H9 (cell line): Measurements from ENCODE around the gene GRIA2. TPM values are rescaled to one million over a fixed set of nuclear protein-coding genes. Genes with fewer than 3 reads are reported as not detected.

Source experiments
- DNase-seq: peaks from one replicate; pipeline ENCODE4 v3.0.0-alpha.2; 2017
- H2AFZ ChIP-seq: one replicate; pipeline ENCODE4 v1.6.1; 2013; ENCODE audit warnings: mild to moderate bottlenecking, low read length, control low read depth, moderate library complexity
- H2AK5ac ChIP-seq: 2 replicates; pipeline ENCODE4 v1.6.1; 2013; ENCODE audit warnings: low read length, control low read depth, mixed read lengths; ENCODE audit not compliant: insufficient read length
- H2BK120ac ChIP-seq: one replicate; pipeline ENCODE4 v1.6.1; 2013; ENCODE audit warnings: low read depth, mild to moderate bottlenecking, low read length, control low read depth, inconsistent platforms; ENCODE audit not compliant: poor library complexity, severe bottlenecking
- H2BK12ac ChIP-seq: 2 replicates; pipeline ENCODE4 v1.6.1; 2013; ENCODE audit warnings: low read length, control low read depth, mixed read lengths, low read depth; ENCODE audit not compliant: insufficient read length
- H2BK15ac ChIP-seq: 2 replicates; pipeline ENCODE4 v1.6.1; 2013; ENCODE audit warnings: low read depth, low read length, control low read depth
- H2BK20ac ChIP-seq: one replicate; pipeline ENCODE4 v1.6.1; 2013; ENCODE audit warnings: low read depth, mild to moderate bottlenecking, low read length, control low read depth, inconsistent platforms; ENCODE audit not compliant: poor library complexity, severe bottlenecking
- H2BK5ac ChIP-seq: 2 replicates; pipeline ENCODE4 v1.6.1; 2013; ENCODE audit warnings: low read length, control low read depth, mixed read lengths; ENCODE audit not compliant: insufficient read length
- H3K14ac ChIP-seq: 2 replicates; pipeline ENCODE4 v1.6.1; 2013; ENCODE audit warnings: low read length, control low read depth; ENCODE audit not compliant: insufficient read depth
- H3K18ac ChIP-seq: 2 replicates; pipeline ENCODE4 v1.6.1; 2013; ENCODE audit warnings: low read depth, mild to moderate bottlenecking, mixed read lengths, low read length, control low read depth; ENCODE audit not compliant: insufficient read length
- H3K23ac ChIP-seq: 2 replicates; pipeline ENCODE4 v1.6.1; 2013; ENCODE audit warnings: low read length, control low read depth, mixed read lengths, low read depth; ENCODE audit not compliant: insufficient read length
- H3K23me2 ChIP-seq: 2 replicates; pipeline ENCODE4 v1.6.1; 2013; ENCODE audit warnings: low read depth, mild to moderate bottlenecking, mixed read lengths, low read length, control low read depth; ENCODE audit not compliant: insufficient read length, poor library complexity, severe bottlenecking
- H3K27ac ChIP-seq: 2 replicates; pipeline ENCODE4 v1.5.1; 2013; ENCODE audit warnings: low read length, control low read depth, mixed read lengths, low read depth; ENCODE audit not compliant: insufficient read length
- H3K27me3 ChIP-seq: 2 replicates; pipeline ENCODE4 v1.6.1; 2013; ENCODE audit warnings: low read length, control low read depth, inconsistent platforms; ENCODE audit not compliant: insufficient read depth
- H3K4ac ChIP-seq: 2 replicates; pipeline ENCODE4 v1.6.1; 2013; ENCODE audit warnings: low read depth, mild to moderate bottlenecking, control low read depth, inconsistent platforms, low read length, moderate library complexity
- H3K4me1 ChIP-seq: 2 replicates; pipeline ENCODE4 v1.6.1; 2013; ENCODE audit warnings: low read length, control low read depth, inconsistent platforms; ENCODE audit not compliant: insufficient read depth
- H3K4me2 ChIP-seq: 2 replicates; pipeline ENCODE4 v1.6.1; 2013; ENCODE audit warnings: low read length, control low read depth, mixed read lengths; ENCODE audit not compliant: insufficient read length, insufficient read depth
- H3K56ac ChIP-seq: 2 replicates; pipeline ENCODE4 v1.6.1; 2013; ENCODE audit warnings: low read depth, mild to moderate bottlenecking, mixed read lengths, low read length, control low read depth; ENCODE audit not compliant: insufficient read length
- H3K79me1 ChIP-seq: 2 replicates; pipeline ENCODE4 v1.6.1; 2013; ENCODE audit warnings: low read depth, mild to moderate bottlenecking, moderate library complexity, low read length, control low read depth, inconsistent platforms; ENCODE audit not compliant: insufficient read depth, poor library complexity, severe bottlenecking
- H3K79me2 ChIP-seq: 2 replicates; pipeline ENCODE4 v1.6.1; 2013; ENCODE audit warnings: low read length, control low read depth, inconsistent platforms; ENCODE audit not compliant: insufficient read depth
- H3K9ac ChIP-seq: 2 replicates; pipeline ENCODE4 v1.6.1; 2013; ENCODE audit warnings: low read length, control low read depth, mixed read lengths; ENCODE audit not compliant: insufficient read length; ENCODE audit errors: extremely low read depth
- H3K9me3 ChIP-seq: one replicate; pipeline ENCODE4 v1.6.1; 2013; ENCODE audit warnings: low read depth, low read length, inconsistent platforms; ENCODE audit not compliant: control insufficient read depth
- H3T11ph ChIP-seq: one replicate; pipeline ENCODE4 v1.6.1; 2013; ENCODE audit warnings: mild to moderate bottlenecking, low read length, control low read depth, inconsistent platforms
- H4K20me1 ChIP-seq: one replicate; pipeline ENCODE4 v1.6.1; 2013; ENCODE audit not compliant: control insufficient read depth, insufficient read length, insufficient read depth
- H4K5ac ChIP-seq: 2 replicates; pipeline ENCODE4 v1.6.1; 2013; ENCODE audit warnings: low read depth, mild to moderate bottlenecking, mixed read lengths, low read length, control low read depth; ENCODE audit not compliant: insufficient read length
- H4K8ac ChIP-seq: replicated peaks from 2 replicates; pipeline ENCODE4 v1.6.1; 2013; ENCODE audit warnings: low read length, control low read depth, mixed read lengths, low read depth; ENCODE audit not compliant: insufficient read length
- H4K91ac ChIP-seq: 2 replicates; pipeline ENCODE4 v1.6.1; 2013; ENCODE audit warnings: low read depth, mild to moderate bottlenecking, moderate library complexity, mixed read lengths, low read length, control low read depth; ENCODE audit not compliant: insufficient read length
- H3K27ac Mint-ChIP-seq, 3 experiments: 2 replicates in 2 of 3; 3 replicates in 1 of 3; pipeline ENCODE4 v1.8.0; 2020 to 2021; ENCODE audit warnings: mixed read lengths in 3 of 3, mild to moderate bottlenecking in 1 of 3, moderate library complexity in 1 of 3
- H3K27me3 Mint-ChIP-seq: 2 replicates; pipeline ENCODE4 v1.8.0; 2021; ENCODE audit warnings: low read depth, mild to moderate bottlenecking, moderate library complexity, mixed read lengths
- H3K36me3 Mint-ChIP-seq, 3 experiments: 2 replicates in 2 of 3; 3 replicates in 1 of 3; pipeline ENCODE4 v1.8.0; 2020 to 2021; ENCODE audit warnings: low read depth in 3 of 3, mixed read lengths in 3 of 3; ENCODE audit not compliant: insufficient read depth in 1 of 3
- H3K4me1 Mint-ChIP-seq, 2 experiments: 2 replicates each; pipeline ENCODE4 v1.8.0; 2020; ENCODE audit warnings: mixed read lengths in 2 of 2
- H3K4me3 Mint-ChIP-seq, 2 experiments: 2 replicates in 1 of 2; 3 replicates in 1 of 2; pipeline ENCODE4 v1.8.0; 2020 to 2021; ENCODE audit warnings: mild to moderate bottlenecking in 2 of 2, mixed read lengths in 2 of 2, moderate library complexity in 1 of 2
- H3K9me3 Mint-ChIP-seq, 2 experiments: 2 replicates in 1 of 2; 3 replicates in 1 of 2; pipeline ENCODE4 v1.8.0; 2020; ENCODE audit warnings: mild to moderate bottlenecking in 2 of 2, mixed read lengths in 2 of 2, moderate library complexity in 1 of 2
- CTCF ChIP-seq: fragments of 200-600 bp; sonication (generic); conservative IDR thresholded peaks from 3 replicates; pipeline ENCODE4 v1.8.0; 2021; ENCODE audit warnings: antibody characterized with exemption, mild to moderate bottlenecking
- WGBS: extraction: QIAGEN DNeasy Blood & Tissue Kit; methylation state at CpG from one replicate; pipeline ENCODE4 v1.1.7; 2013; ENCODE audit warnings: missing lambda C conversion rate, low lambda C conversion rate, mixed read lengths; ENCODE audit not compliant: insufficient read length; ENCODE audit errors: extremely low coverage; 5-methylcytosine and 5-hydroxymethylcytosine counted together
- total RNA-seq: library from RNA; stranded (reverse); gene quantifications from 2 replicates; pipeline ENCODE4 v1.2.1, GENCODE V29; 2021

Gene GRIA2
- total RNA-seq, 1 experiment from 2014 or later, result not detected

- Histone ChIP-seq H4K91ac (no peak overlapping the region), H3K4me1 (no peaks in the 10 kb centered on the region), H4K20me1 (no peaks in the 10 kb centered on the region), H3K4me2 (no peak overlapping the region), H3K27me3 (no peaks in the 10 kb centered on the region), H2BK15ac (no peak overlapping the region), H4K8ac (no peak overlapping the region), H2BK12ac (no peak overlapping the region), H3K14ac (no peak overlapping the region), H2BK20ac (no peak overlapping the region), H3K79me2 (no peaks in the 10 kb centered on the region; the same call in 1 of the 2 replicates), H3K79me1 (no peaks in the 10 kb centered on the region), H3T11ph (no peak overlapping the region), H2AK5ac (no peak overlapping the region), H2BK120ac (no peak overlapping the region), H3K27ac (no peak overlapping the region), H3K56ac (no peak overlapping the region), H3K23me2 (no peaks in the 10 kb centered on the region), H3K4ac (no peak overlapping the region), H3K9me3 (no peaks in the 10 kb centered on the region), H3K18ac (no peak overlapping the region), H3K23ac (no peak overlapping the region), H3K9ac (no peak overlapping the region), H2BK5ac (no peak overlapping the region), H4K5ac (no peak overlapping the region), H2AFZ (no peak overlapping the region)
- DNase-seq, result no peak
- H3K9me3 Mint-ChIP-seq, result no peaks in the 10 kb centered on the region
- H3K4me3 Mint-ChIP-seq, result no peak overlapping the region
- H3K27me3 Mint-ChIP-seq, result no peaks in the 10 kb centered on the region
- H3K36me3 Mint-ChIP-seq, result no peaks in the 10 kb centered on the region; a peak in 1 of 7 replicates
- H3K4me1 Mint-ChIP-seq, result peaks cover 3 to 17% of the 10 kb centered on the region in 2 experiments
- no CpG with 5 or more reads among the region's 4 CpGs for WGBS
- no peak overlapping the region for H3K27ac Mint-ChIP-seq
- no peak for TF ChIP-seq CTCF
These were observed 142.8 kb downstream of the GRIA2 start for GRCh38 chr4:157363360-157363759.
